Retinal pigment epithelial cell (primary cell): ENCODE measurements around the gene TTC7B.

Source experiments
- DNase-seq: peaks from one replicate; pipeline ENCODE4 v3.0.0-alpha.2; 2010; ENCODE audit warnings: low read depth
- H3K4me3 ChIP-seq: 2 replicates; pipeline ENCODE4 v1.5.1; 2011; ENCODE audit warnings: mild to moderate bottlenecking, low read length, control low read depth, moderate library complexity
- TF ChIP-seq, protein P1 (sequence below): conservative IDR thresholded peaks from 2 replicates; pipeline ENCODE4 v1.5.1; 2011; ENCODE audit warnings: low read depth, low read length, control low read depth, inconsistent platforms

TTC7B gene

GRCh38 chr14:90816681-90817436, 629 bp upstream of the TTC7B start:
- H3K4me3 ChIP-seq: no peak overlapping the region

DNA sequence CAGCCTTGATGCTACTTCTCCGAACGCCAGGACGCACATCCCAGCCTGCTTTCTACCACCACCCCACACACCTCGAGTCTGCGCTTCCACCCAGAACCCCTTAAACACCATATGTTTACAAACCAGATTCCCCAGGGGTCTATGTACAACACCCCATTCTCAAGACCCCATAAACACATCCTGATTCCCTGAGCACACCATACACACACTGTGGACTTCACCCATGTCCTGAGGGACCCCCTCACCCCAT, 733 bp downstream of the TTC7B start:
- TF ChIP-seq, protein P1, sequence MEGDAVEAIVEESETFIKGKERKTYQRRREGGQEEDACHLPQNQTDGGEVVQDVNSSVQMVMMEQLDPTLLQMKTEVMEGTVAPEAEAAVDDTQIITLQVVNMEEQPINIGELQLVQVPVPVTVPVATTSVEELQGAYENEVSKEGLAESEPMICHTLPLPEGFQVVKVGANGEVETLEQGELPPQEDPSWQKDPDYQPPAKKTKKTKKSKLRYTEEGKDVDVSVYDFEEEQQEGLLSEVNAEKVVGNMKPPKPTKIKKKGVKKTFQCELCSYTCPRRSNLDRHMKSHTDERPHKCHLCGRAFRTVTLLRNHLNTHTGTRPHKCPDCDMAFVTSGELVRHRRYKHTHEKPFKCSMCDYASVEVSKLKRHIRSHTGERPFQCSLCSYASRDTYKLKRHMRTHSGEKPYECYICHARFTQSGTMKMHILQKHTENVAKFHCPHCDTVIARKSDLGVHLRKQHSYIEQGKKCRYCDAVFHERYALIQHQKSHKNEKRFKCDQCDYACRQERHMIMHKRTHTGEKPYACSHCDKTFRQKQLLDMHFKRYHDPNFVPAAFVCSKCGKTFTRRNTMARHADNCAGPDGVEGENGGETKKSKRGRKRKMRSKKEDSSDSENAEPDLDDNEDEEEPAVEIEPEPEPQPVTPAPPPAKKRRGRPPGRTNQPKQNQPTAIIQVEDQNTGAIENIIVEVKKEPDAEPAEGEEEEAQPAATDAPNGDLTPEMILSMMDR: no peak
- H3K4me3 ChIP-seq: peak overlapping the region; percentile 76
- no peak for DNase-seq

More at GRCh38 chr14:90816681-90817436, 629 bp upstream of the TTC7B start:
- DNase-seq: no peak
- TF ChIP-seq, protein P1: no peak

DNA sequence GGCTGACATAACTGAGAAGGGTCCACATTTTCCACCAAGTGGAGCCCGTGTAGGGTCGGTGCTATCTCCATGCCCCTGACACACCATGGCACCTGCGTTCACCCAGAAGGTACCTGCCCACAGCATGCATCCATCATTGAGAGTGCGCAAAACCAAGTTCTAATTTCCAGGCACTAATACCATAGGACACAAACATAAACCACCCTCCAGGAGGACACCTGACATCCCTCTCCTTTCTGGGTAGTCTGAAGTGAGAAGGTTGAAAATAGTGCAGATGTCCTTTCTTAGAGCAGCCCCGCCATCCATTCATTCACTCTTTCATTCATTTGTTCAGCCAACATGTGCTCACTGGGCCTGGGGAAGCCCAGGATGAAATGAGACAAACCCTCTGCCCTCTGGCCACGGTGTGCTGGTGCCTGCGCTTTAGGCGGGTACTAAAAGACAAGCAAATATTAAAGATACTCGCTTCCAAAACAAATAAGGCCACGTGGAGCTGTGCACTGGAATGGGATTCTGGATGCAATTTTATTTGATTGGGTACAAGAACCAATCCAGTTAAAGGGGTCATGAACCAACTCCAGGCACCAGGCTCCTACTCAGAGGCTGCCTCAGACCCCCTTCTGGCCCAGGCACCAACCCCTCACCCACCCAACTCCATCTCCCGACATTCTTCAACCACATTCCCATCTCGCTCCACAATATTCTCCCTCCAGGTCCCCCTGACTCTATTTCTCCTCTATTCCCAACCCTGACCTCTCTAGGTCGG, 1.2 kb downstream of the TTC7B start:
- no peak for DNase-seq
- TF ChIP-seq, protein P1: no peak
- H3K4me3 ChIP-seq: peak overlapping the region; percentile 76

- no peak for DNase-seq
- TF ChIP-seq, protein P1: no peak
- no peak overlapping the region for H3K4me3 ChIP-seq
These were observed 2.8 kb downstream of the TTC7B start for GRCh38 chr14:90813442-90813841.

DNA sequence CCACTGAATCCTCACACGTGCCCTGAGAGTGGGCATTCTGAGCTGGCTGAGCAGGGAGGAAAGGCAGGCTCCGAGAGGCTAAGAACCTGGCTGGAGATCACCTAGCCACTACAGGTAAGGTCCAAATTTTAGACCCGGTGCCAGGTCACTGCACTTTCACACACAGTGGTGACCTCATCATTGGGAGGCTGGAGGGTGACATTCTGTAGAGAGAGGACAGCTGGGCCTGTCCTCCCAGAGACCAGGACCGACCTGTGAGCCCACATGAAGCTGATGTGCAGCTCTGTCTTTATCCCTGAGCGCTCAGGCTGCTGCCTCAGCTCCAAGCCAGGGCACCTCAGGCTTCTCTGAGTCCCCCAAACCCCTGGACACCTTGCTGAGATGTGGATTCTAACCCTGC, 4.1 kb downstream of the TTC7B start:
- H3K4me3 ChIP-seq: no peak overlapping the region
- DNase-seq: no peak
- TF ChIP-seq, protein P1: no peak

DNA sequence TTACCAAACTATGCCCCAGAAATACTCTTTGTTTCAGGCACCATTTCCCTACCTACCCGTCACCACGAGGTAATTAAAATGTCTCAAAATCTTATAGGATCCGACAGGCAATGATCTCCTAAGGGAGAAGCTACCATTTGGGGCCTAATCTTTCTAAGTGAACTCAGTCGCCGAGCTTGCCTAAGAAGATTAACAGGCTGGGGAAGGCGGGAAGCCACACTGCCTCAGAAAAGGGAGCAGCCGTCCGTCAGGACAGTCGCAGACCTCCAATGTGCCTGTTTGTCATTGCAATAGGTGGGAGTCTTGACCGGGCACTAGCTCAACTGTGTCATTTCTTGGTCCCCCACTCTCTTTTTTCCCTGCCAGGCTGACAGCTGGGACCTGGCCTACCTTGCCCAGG, 4.6 kb downstream of the TTC7B start:
- TF ChIP-seq, protein P1: no peak
- no peak for DNase-seq
- H3K4me3 ChIP-seq: no peak overlapping the region

GRCh38 chr14:90810806-90811205, 5.4 kb downstream of the TTC7B start:
- TF ChIP-seq, protein P1: no peak
- no peak overlapping the region for H3K4me3 ChIP-seq
- DNase-seq: no peak
